Activated CD8-positive, alpha-beta memory T cell treated with anti-CD3 and anti-CD28 coated beads for 4 hours (primary cell): ENCODE measurements around the gene NPHP3.
"Not testable (repeated sequence)": the region's sequence is repeated elsewhere in the genome, so short reads cannot be mapped to it uniquely, and the experiment has no call there.

Source experiments
- DNase-seq, 2 donors: peaks; one replicate each; pipeline ENCODE4 v3.0.0-alpha.2; 2020; ENCODE audit warnings: low read depth in 2 of 2

NPHP3 gene

GRCh38 chr3:132641837-132642538, 80.2 kb downstream of the NPHP3 start:
- no peak for DNase-seq

DNA sequence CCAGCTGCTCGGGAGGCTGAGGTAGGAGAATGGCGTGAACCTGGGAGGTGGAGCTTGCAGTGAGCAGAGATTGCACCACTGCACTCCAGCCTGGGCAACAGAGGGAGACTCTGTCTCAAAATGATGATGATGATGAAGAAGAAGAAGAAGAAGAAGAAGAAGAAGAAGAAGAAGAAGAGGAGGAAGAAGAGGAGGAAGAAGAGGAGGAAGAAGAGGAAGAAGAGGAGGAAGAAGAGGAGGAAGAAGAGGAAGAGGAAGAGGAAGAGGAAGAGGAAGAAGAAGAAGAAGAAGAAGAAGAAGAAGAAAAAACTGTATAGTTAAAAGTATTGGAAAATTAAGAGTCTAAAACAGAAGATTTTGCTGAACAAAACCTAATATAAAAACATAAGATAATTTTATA, 80.8 kb downstream of the NPHP3 start:
- DNase-seq: not testable (repeated sequence)

DNA sequence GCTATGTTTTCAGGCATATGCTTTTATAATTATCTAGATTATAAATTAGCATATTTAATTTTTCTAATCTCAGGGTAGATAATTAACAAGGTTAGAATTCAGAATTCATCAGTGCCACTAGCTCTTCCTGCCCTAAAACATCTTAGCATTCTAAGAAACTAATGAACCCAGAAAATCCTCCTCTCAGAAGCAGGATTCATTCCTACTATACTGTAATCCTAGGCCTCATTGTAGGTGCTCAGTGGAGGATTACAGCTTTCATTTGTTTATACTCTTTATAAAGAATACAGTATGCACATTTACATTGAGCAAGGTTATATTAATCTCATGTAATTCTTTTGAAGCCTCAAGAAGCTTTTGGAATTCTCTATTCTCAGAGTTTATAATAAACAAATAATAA, 83.5 kb downstream of the NPHP3 start:
- no peak for DNase-seq

DNA sequence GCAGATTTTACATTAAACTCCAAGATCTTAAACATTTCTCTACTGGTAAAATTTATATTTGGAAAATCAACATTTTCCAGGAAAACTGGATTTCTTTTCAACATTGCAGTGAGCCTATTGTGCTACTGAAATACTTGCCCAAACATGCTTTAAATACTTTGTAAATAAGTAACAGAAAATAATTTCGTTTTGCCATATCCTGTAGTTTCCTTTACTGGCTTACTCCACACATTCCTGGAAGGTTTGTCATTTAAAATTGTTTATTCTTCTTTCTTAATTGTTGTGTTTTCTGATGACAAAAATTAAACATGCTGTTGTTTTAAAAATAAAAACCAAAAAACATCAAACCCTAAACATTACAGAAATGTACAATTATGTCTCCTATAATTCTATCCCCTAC, 84.6 kb downstream of the NPHP3 start:
- no peak for DNase-seq

- DNase-seq: no peak
These were observed 87.2 kb downstream of the NPHP3 start for GRCh38 chr3:132635052-132635451.
